ENCODE results near the gene OR10A6. TPM values are rescaled to one million over a fixed set of nuclear protein-coding genes. Genes with fewer than 3 reads are reported as not detected.
A peak's percentile ranks its signal among the peaks of the same experiment; 100 is the strongest.

The OR10A6 gene
- total and polyA plus RNA-seq, 2 of the 4 experiments (the other 2 are of a cell fraction) = 0.19 TPM; not detected in 1

- TF ChIP-seq MAZ (IDR thresholded peaks at IDR 0.05; ENCODE audit: borderline replicate concordance, low read depth, low read length) = no peak
Measured at GRCh38 chr11:7896009-7896785, 34.9 kb downstream of the OR10A6 start (continued).

GRCh38 chr11:7894251-7894650, 36.8 kb downstream of the OR10A6 start:
- H3K27ac ChIP-seq (ENCODE audit: insufficient read depth, low read length) = no peak overlapping the region
- no peak overlapping the region for H2BK15ac ChIP-seq (ENCODE audit: low read depth, low read length)
- H3K9me3 ChIP-seq (ENCODE audit: control insufficient read depth, insufficient read depth, low read length) = no peaks in the 10 kb centered on the region
- in situ Hi-C loops (cut with MboI; ENCODE audit: low sequenced_read_pairs) = loop anchor here (5.0 to 25.0 kb wide), 3 partner anchors 98 to 332 kb away; no protein-coding TSS in a partner anchor
- DNase-seq = no peak
- WGBS, 2 experiments (ENCODE audit: extremely low coverage in 2 of 2, insufficient read length in 1 of 2) = no CpG with 5 or more reads among the region's 3 CpGs
- ATAC-seq (ENCODE audit: low read depth) = no peak
- H3K4me2 ChIP-seq (ENCODE audit: low read depth, low read length) = no peak overlapping the region
- H2BK20ac ChIP-seq (ENCODE audit: low read depth, low read length) = peak overlapping the region; percentile 14; the same call in 1 of the 2 replicates
- no peak overlapping the region for H2AK9ac ChIP-seq (replicated peaks; ENCODE audit: low read depth, low read length, poor library complexity)
- H3K4me1 ChIP-seq (ENCODE audit: control insufficient read depth, insufficient read depth, low read length) = peaks cover 9% of the 10 kb centered on the region
- peak overlapping the region; percentile 33 for H2BK5ac ChIP-seq (ENCODE audit: low read depth, low read length, poor library complexity, severe bottlenecking)
- intact Hi-C loops (cut with micrococcal nuclease) = loop anchor here (5.0 to 10.0 kb wide), 3 partner anchors 73 to 319 kb away; partner anchors contain the start of gene NLRP10
- no peak overlapping the region for H3K14ac ChIP-seq (replicated peaks; ENCODE audit: low read depth, low read length)
- ChIA-PET POLR2A (ENCODE audit: unreplicated experiment) (no interaction called here), CTCF (interaction anchor here (4.7 kb wide), 1 partner anchor 92 kb away, joined by 51 read pairs; the partner anchor contains the start of gene EIF3F)
- H3K27me3 ChIP-seq (ENCODE audit: control insufficient read depth, insufficient read depth, low read length) = no peaks in the 10 kb centered on the region
- H3K9me1 ChIP-seq (ENCODE audit: insufficient read depth, low read length) = no peaks in the 10 kb centered on the region
- H2AK5ac ChIP-seq (ENCODE audit: low read depth, low read length) = no peak overlapping the region
- dilution Hi-C loops (cut with HindIII; ENCODE audit: low sequenced_read_pairs, unreplicated experiment) = no loop called here
- no peaks in the 10 kb centered on the region for H4K20me1 ChIP-seq (ENCODE audit: insufficient read depth, low read length)
- peak overlapping the region in 1 of 2 experiments; percentile 17; a peak in 1 of 4 replicates for H4K8ac ChIP-seq (ENCODE audit: low read depth in 2 of 2, low read length in 2 of 2)
- peak overlapping the region; percentile 99; the same call in 1 of the 2 replicates for H3K4ac ChIP-seq (ENCODE audit: low read depth, low read length)
- peak overlapping the region; percentile 4; the same call in 1 of the 2 replicates for H2BK120ac ChIP-seq (ENCODE audit: low read depth, low read length)
- no peak overlapping the region for H3K18ac ChIP-seq (ENCODE audit: low read depth, low read length)
- H3K36me3 ChIP-seq (ENCODE audit: control insufficient read depth, insufficient read depth, low read length) = no peaks in the 10 kb centered on the region
- no peak overlapping the region for H3K23ac ChIP-seq (ENCODE audit: low read depth, low read length)
- no peak overlapping the region; the same call in 1 of the 2 replicates for H4K91ac ChIP-seq (ENCODE audit: insufficient read depth, low read depth, low read length)
- no peak overlapping the region for H2AFZ ChIP-seq (replicated peaks; ENCODE audit: low read length, poor library complexity)
- no peak overlapping the region; the same call in 1 of the 2 replicates for H4K5ac ChIP-seq (ENCODE audit: low read depth, low read length)
- no peak overlapping the region for H3K9ac ChIP-seq (ENCODE audit: low read depth, low read length)
- no peak overlapping the region for H3K56ac ChIP-seq (ENCODE audit: extremely low read depth, insufficient read depth, low read length)
- no peak overlapping the region for H3K4me3 ChIP-seq (ENCODE audit: insufficient read depth, low read depth, low read length)
- no peaks in the 10 kb centered on the region for H3K79me1 ChIP-seq (ENCODE audit: low read depth in 1 of 2, low read length in 2 of 2)
- no TSS peak for BruUV-seq (replicated peaks)
- no peak for TF ChIP-seq RCOR1 (IDR thresholded peaks at IDR 0.05; ENCODE audit: insufficient replicate concordance, low read length)
- TF ChIP-seq SMC3 (IDR thresholded peaks at IDR 0.05; ENCODE audit: low read depth, low read length) = no peak
- TF ChIP-seq RAD21 (IDR thresholded peaks at IDR 0.05; ENCODE audit: low read length) = no peak
- TF ChIP-seq MAZ (IDR thresholded peaks at IDR 0.05; ENCODE audit: borderline replicate concordance, low read depth, low read length) = no peak
- no peak for TF ChIP-seq USF2 (IDR thresholded peaks at IDR 0.05; ENCODE audit: low read depth, low read length)
- no peak for TF ChIP-seq MXI1 (IDR thresholded peaks at IDR 0.05; ENCODE audit: borderline replicate concordance, low read depth, low read length)
- TF ChIP-seq CTCF (conservative IDR thresholded peaks at IDR 0.05; ENCODE audit: low read depth, low read length) = no peak
- no peak for TF ChIP-seq FOS (IDR thresholded peaks at IDR 0.05; ENCODE audit: low read depth, low read length)
- no peak for TF ChIP-seq ELK1 (IDR thresholded peaks at IDR 0.05; ENCODE audit: borderline replicate concordance, low read depth, low read length)
- TF ChIP-seq NFE2L2 (IDR thresholded peaks at IDR 0.05; ENCODE audit: low read depth, low read length) = no peak
- TF ChIP-seq MAFK (IDR thresholded peaks at IDR 0.05; ENCODE audit: low read depth, low read length) = no peak

Measured in IMR-90 (cell line).